Measurements from ENCODE around the gene CRYZ. TPM values are rescaled to one million over a fixed set of nuclear protein-coding genes. Genes with fewer than 3 reads are reported as not detected.
"Not testable (repeated sequence)": the region's sequence is repeated elsewhere in the genome, so short reads cannot be mapped to it uniquely, and the experiment has no call there.

Gene CRYZ
- total RNA-seq, 4 donors from 2014 or later = 12.1 to 25.7 (median 21.3) TPM

- intact Hi-C loops (cut with DNase I; ENCODE audit: low total_unique reads) = no loop called here
These were observed 54.9 kb downstream of the CRYZ start for GRCh38 chr1:74677926-74678325.

DNA sequence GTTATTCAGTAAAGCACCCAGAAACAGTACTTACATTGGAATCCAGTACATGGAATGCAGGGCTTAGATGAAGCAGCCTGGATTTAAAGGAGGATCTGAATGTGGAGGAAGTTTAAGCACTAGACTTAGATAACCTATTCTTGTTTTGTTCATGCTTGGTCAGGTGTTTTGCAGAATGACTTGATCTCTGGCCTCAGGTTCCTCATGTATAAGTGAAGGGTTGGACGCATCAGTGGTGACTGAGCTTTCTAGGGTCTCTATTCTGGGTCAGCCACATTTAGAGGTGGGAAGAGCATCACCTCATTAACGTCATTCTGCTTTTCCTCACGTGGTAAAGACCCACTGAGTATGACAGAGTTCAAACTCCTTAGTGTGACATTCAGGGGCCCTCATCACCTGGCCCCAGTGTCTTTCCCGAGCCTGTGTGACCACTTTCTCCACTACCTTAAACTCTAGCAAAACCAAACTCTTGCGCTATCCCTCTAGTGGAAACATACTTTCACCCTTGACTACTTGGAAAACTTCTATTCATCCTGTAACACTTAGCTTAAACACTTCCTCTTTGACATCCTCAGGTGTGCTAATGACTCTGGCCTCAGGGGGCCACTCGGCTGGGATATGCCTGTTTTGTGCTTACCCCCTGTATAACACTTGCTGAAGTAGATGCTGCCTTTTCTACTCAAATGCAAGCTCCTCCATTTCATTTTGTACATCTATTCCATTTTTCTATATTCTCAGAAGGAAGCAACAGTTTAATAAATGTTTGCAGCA lies 58.4 kb downstream of the CRYZ start:
- 69 to 71% methylated on average over 6 of the region's 6 CpGs for WGBS, 2 donors

More at GRCh38 chr1:74677926-74678325, 54.9 kb downstream of the CRYZ start:
- H3K4me3 ChIP-seq (ENCODE audit: low read depth, poor library complexity, severe bottlenecking) = no peak overlapping the region
- DNase-seq (ENCODE audit: low spot score in 2 of 2) = no peak
- TF ChIP-seq POLR2A (IDR thresholded peaks at IDR 0.05) (no peak), CTCF (IDR thresholded peaks at IDR 0.05) (no peak)

DNA sequence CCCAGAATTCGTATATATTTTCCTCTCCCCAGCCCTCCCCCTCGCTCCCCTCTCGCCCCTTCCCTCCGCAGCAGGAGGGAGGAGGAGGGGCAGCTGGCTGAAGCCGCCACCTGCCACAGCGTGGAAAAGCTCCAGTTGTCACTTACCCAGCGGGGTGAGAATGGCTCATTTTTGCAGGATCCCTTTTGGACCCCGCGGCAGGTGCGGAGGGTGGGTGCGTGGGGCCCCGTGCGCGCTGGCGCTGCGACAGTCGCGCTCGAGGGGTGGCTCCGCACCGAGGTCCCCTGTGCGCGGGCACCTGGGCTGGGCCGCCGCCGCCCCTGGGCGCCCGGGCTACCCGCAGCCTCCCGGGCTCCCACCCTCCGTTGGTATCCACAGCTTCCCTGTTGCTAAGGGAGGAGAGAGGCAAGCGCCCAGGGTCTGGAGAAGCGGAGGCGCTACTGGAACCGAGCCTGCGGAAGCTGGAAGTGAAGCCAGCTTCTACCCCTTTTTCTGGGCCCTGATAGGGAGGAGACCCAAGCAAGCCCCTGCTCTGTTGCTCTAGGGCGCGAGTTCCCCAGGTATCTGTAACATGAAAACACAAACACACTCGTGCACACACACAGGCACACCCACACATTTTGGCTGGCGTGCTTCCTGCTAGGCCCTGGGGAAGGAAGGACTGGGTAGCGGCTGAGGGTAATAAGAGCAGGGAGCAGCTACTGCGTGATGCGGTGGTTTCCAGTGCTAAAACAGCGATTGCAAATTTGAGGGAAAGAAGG lies 59.3 kb downstream of the CRYZ start, which contains the start of gene ERICH3:
Gene ERICH3, minus strand, starts transcription at position 442 of the 761 bp plus-strand sequence. Its CDS starts 273 bp downstream, at position 169.
- 2 to 3% methylated on average over 21 to 23 of the region's 44 CpGs for WGBS, 2 donors
- intact Hi-C loops (cut with DNase I; ENCODE audit: low total_unique reads) = no loop called here
- no peak for TF ChIP-seq POLR2A (IDR thresholded peaks at IDR 0.05)
- no peak for TF ChIP-seq CTCF (IDR thresholded peaks at IDR 0.05)
- H3K4me3 ChIP-seq (ENCODE audit: low read depth, poor library complexity, severe bottlenecking) = no peak within 1 kb of the TSS
- no peak for DNase-seq (ENCODE audit: low spot score in 2 of 2)

More for the DNA sequence above, 58.4 kb downstream of the CRYZ start:
- DNase-seq (ENCODE audit: low spot score in 2 of 2) = no peak
- no peak for TF ChIP-seq POLR2A (IDR thresholded peaks at IDR 0.05)
- TF ChIP-seq CTCF (IDR thresholded peaks at IDR 0.05) = no peak
- intact Hi-C loops (cut with DNase I; ENCODE audit: low total_unique reads) = no loop called here
- H3K4me3 ChIP-seq (ENCODE audit: low read depth, poor library complexity, severe bottlenecking) = no peak overlapping the region

GRCh38 chr1:74670866-74671265 lies 62.0 kb downstream of the CRYZ start:
- intact Hi-C loops (cut with DNase I; ENCODE audit: low total_unique reads); H3K4me3 ChIP-seq (ENCODE audit: low read depth, poor library complexity, severe bottlenecking); DNase-seq (ENCODE audit: low spot score in 2 of 2): not testable (repeated sequence)
- 84 to 85% methylated on average over 3 of the region's 3 CpGs for WGBS, 2 donors

Other genes starting within 250 kb of the CRYZ start
- not detected for gene LRRC53, start 220.4 kb downstream of the CRYZ start, total RNA-seq
- gene ERICH3, start 59.3 kb downstream of the CRYZ start, total RNA-seq = not detected
- 10 to 100 TPM in 2 of 4 donors, 1 to 10 TPM in 2; 6.5 to 10.8 (median 8.7) TPM for gene TYW3, start 102 bp upstream of the CRYZ start, total RNA-seq

Data from lower leg skin (tissue), 4 donors.